BJ (cell line): Measurements from ENCODE around the gene WNT4. TPM values are rescaled to one million over a fixed set of nuclear protein-coding genes. Genes with fewer than 3 reads are reported as not detected.

Experiments
- CTCF ChIA-PET: fragments of 350-600 bp; formaldehyde crosslinking; extraction: SDS; loops from one replicate; lab custom pipeline; 2021; ENCODE audit warnings: antibody characterized with exemption, inconsistent platforms; lab: Yijun Ruan, JAX
- POLR2A ChIA-PET: fragments of 300-600 bp; sonication (Branson Sonifier 250); formaldehyde crosslinking; extraction: SDS; loops from one replicate; lab custom pipeline; 2021; ENCODE audit warnings: antibody characterized with exemption; lab: Charles Lee
- DNase-seq: peaks from one replicate; pipeline ENCODE4 v3.0.0-alpha.2; 2011; ENCODE audit warnings: low read depth
- H3K27me3 ChIP-seq: 2 replicates; pipeline ENCODE4 v1.6.0; 2011; ENCODE audit warnings: low read length; ENCODE audit not compliant: control insufficient read depth, insufficient read depth
- H3K36me3 ChIP-seq: 2 replicates; pipeline ENCODE4 v1.5.1; 2011; ENCODE audit warnings: low read length; ENCODE audit not compliant: control insufficient read depth, insufficient read depth
- H3K4me3 ChIP-seq: 2 replicates; pipeline ENCODE4 v1.5.1; 2011; ENCODE audit warnings: low read depth, mild to moderate bottlenecking, control low read depth, low read length
- polyA plus RNA-seq: library from polyadenylated mRNA; depleted of rRNA; stranded (reverse); fragments of >200 nt; gene quantifications from 2 replicates; pipeline ENCODE4 v1.2.3, GENCODE V29; 2011
- TF ChIP-seq, protein P1 (sequence below): IDR thresholded peaks from 2 replicates; pipeline ENCODE4 v1.5.1; 2011; ENCODE audit warnings: low read depth, mild to moderate bottlenecking, control low read depth, inconsistent platforms, low read length, moderate library complexity; ENCODE audit not compliant: insufficient read depth

The WNT4 gene
- polyA plus RNA-seq, 1 experiment = 0.13 TPM

DNA sequence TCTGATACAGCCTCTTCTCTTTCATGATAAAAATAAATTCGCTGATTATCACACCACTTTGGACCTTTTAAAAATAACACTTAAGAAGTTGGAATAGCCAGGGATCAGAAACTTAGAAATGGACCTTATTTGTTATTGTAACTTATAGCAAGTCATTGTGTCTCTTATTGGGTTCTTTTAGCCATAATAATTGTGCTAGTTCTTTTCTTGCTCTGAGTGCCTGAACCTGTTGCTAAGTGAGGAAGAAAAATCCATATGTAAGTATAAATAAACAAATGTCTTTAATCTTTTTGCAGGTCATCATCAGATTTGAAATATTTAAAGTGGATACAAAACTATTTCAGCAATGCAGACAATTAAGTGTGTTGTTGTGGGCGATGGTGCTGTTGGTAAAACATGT, 64.8 kb downstream of the WNT4 start:
- DNase-seq = no peak
- ChIA-PET POLR2A (no interaction called here), CTCF (no interaction called here)
- TF ChIP-seq, protein P1, sequence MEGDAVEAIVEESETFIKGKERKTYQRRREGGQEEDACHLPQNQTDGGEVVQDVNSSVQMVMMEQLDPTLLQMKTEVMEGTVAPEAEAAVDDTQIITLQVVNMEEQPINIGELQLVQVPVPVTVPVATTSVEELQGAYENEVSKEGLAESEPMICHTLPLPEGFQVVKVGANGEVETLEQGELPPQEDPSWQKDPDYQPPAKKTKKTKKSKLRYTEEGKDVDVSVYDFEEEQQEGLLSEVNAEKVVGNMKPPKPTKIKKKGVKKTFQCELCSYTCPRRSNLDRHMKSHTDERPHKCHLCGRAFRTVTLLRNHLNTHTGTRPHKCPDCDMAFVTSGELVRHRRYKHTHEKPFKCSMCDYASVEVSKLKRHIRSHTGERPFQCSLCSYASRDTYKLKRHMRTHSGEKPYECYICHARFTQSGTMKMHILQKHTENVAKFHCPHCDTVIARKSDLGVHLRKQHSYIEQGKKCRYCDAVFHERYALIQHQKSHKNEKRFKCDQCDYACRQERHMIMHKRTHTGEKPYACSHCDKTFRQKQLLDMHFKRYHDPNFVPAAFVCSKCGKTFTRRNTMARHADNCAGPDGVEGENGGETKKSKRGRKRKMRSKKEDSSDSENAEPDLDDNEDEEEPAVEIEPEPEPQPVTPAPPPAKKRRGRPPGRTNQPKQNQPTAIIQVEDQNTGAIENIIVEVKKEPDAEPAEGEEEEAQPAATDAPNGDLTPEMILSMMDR = no peak
- no peak overlapping the region for H3K4me3 ChIP-seq
- H3K27me3 ChIP-seq = no peaks in the 10 kb centered on the region
- peaks cover 6% of the 10 kb centered on the region for H3K36me3 ChIP-seq

GRCh38 chr1:22077728-22078127, 65.2 kb downstream of the WNT4 start:
- H3K36me3 ChIP-seq = peaks cover 6% of the 10 kb centered on the region
- no peak overlapping the region for H3K4me3 ChIP-seq
- ChIA-PET POLR2A (no interaction called here), CTCF (no interaction called here)
- TF ChIP-seq, protein P1 = no peak
- no peak for DNase-seq
- no peaks in the 10 kb centered on the region for H3K27me3 ChIP-seq

- POLR2A ChIA-PET = no interaction called here
Measured at GRCh38 chr1:22076346-22076745, 66.6 kb downstream of the WNT4 start.

GRCh38 chr1:22075718-22076117, 67.2 kb downstream of the WNT4 start:
- ChIA-PET CTCF (no interaction called here), POLR2A (no interaction called here)
- Histone ChIP-seq H3K4me3 (no peak overlapping the region), H3K36me3 (peaks cover 1% of the 10 kb centered on the region; the same call in 1 of the 2 replicates), H3K27me3 (no peaks in the 10 kb centered on the region)
- TF ChIP-seq, protein P1 = no peak
- no peak for DNase-seq

More at GRCh38 chr1:22076346-22076745, 66.6 kb downstream of the WNT4 start:
- Histone ChIP-seq H3K36me3 (peaks cover 1% of the 10 kb centered on the region), H3K27me3 (no peaks in the 10 kb centered on the region), H3K4me3 (no peak overlapping the region)
- TF ChIP-seq, protein P1 = no peak
- CTCF ChIA-PET = no interaction called here
- no peak for DNase-seq

DNA sequence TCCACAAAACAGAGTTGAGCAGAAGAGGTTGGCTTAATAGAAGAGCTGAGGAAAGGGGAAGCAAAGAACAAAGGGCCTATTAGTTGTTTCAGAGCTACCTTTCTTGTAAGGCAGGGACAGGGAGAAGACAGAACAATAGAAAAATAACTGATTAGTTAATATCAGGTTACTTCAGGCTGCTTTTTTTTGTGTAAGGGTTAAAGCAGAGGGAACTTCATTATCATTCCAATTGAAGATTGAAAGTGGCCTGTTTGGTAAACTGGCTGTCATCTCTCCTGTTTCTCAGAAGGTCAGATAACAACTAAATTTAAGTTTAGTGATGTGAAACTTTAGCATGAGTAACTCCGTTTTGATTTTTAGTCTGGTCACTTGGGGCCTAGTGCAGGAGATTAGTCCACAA, 68.1 kb downstream of the WNT4 start:
- DNase-seq = no peak
- TF ChIP-seq, protein P1 = no peak
- H3K27me3 ChIP-seq = no peaks in the 10 kb centered on the region
- ChIA-PET CTCF (no interaction called here), POLR2A (no interaction called here)
- H3K4me3 ChIP-seq = no peak overlapping the region
- no peaks in the 10 kb centered on the region; the same call in 1 of the 2 replicates for H3K36me3 ChIP-seq
